Activated naive CD8-positive, alpha-beta T cell treated with anti-CD3 and anti-CD28 coated beads, Interleukin-2, amount 50 U/mL, for 24 hours (primary cell): ENCODE data around the gene CKAP4.

Experiments used
- ATAC-seq: fragments of 150-1000 bp; cut with Tn5 transposase; one replicate; pipeline ENCODE4 v1.10.0; 2021
- DNase-seq: peaks from one replicate; pipeline ENCODE4 v3.0.0; 2021
- H3K27ac Mint-ChIP-seq: one replicate; pipeline ENCODE4 v1.8.0; 2021; ENCODE audit warnings: mild to moderate bottlenecking, mixed read lengths
- H3K27me3 Mint-ChIP-seq: one replicate; pipeline ENCODE4 v1.8.0; 2021; ENCODE audit warnings: mixed read lengths
- H3K36me3 Mint-ChIP-seq: one replicate; pipeline ENCODE4 v1.8.0; 2021; ENCODE audit warnings: low read depth, mixed read lengths
- H3K4me1 Mint-ChIP-seq: one replicate; pipeline ENCODE4 v1.8.0; 2021; ENCODE audit warnings: mixed read lengths
- H3K4me3 Mint-ChIP-seq: one replicate; pipeline ENCODE4 v1.8.0; 2021; ENCODE audit warnings: mild to moderate bottlenecking, moderate library complexity, mixed read lengths
- H3K9me3 Mint-ChIP-seq: one replicate; pipeline ENCODE4 v1.8.0; 2021; ENCODE audit warnings: mixed read lengths

Gene CKAP4

GRCh38 chr12:106214571-106214970, 33.2 kb downstream of the CKAP4 start:
- Mint-ChIP-seq H3K27ac (no peak overlapping the region), H3K4me1 (no peaks in the 10 kb centered on the region), H3K4me3 (no peak overlapping the region), H3K9me3 (peaks cover 15% of the 10 kb centered on the region), H3K27me3 (peaks cover 34% of the 10 kb centered on the region), H3K36me3 (peaks cover 2% of the 10 kb centered on the region)
- ATAC-seq (no peak), DNase-seq (no peak)

GRCh38 chr12:106213662-106214061, 34.2 kb downstream of the CKAP4 start:
- Mint-ChIP-seq H3K27ac (no peak overlapping the region), H3K36me3 (no peaks in the 10 kb centered on the region), H3K4me1 (no peaks in the 10 kb centered on the region)

DNA sequence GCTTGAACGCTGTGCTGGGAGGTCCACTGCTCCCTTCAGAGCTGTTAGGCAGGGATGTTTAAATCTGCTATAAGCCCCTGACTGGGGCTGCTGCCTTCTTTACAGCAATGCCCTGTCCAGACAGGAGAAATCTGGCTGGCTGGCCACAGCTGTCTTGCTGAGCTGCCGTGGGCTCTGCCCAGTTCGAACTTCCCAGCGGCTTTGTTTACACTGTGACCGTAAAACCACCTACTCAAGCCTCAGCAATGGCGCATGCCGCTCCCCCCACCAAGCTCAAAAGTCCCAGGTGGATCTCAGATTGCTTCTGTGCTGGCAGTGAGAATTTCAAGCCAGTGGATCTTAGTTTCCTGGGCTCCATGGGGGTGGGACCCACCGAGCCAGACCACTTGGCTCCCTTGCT, 35.8 kb downstream of the CKAP4 start:
- Mint-ChIP-seq H3K4me1 (no peaks in the 10 kb centered on the region), H3K4me3 (no peak overlapping the region), H3K27ac (no peak overlapping the region), H3K36me3 (no peaks in the 10 kb centered on the region), H3K27me3 (peaks cover 39% of the 10 kb centered on the region), H3K9me3 (peaks cover 4% of the 10 kb centered on the region)
- DNase-seq (no peak), ATAC-seq (no peak)

More at GRCh38 chr12:106213662-106214061, 34.2 kb downstream of the CKAP4 start:
- ATAC-seq: no peak
- Mint-ChIP-seq H3K9me3 (peaks cover 10% of the 10 kb centered on the region), H3K27me3 (peaks cover 34% of the 10 kb centered on the region), H3K4me3 (no peak overlapping the region)
- DNase-seq: no peak

DNA sequence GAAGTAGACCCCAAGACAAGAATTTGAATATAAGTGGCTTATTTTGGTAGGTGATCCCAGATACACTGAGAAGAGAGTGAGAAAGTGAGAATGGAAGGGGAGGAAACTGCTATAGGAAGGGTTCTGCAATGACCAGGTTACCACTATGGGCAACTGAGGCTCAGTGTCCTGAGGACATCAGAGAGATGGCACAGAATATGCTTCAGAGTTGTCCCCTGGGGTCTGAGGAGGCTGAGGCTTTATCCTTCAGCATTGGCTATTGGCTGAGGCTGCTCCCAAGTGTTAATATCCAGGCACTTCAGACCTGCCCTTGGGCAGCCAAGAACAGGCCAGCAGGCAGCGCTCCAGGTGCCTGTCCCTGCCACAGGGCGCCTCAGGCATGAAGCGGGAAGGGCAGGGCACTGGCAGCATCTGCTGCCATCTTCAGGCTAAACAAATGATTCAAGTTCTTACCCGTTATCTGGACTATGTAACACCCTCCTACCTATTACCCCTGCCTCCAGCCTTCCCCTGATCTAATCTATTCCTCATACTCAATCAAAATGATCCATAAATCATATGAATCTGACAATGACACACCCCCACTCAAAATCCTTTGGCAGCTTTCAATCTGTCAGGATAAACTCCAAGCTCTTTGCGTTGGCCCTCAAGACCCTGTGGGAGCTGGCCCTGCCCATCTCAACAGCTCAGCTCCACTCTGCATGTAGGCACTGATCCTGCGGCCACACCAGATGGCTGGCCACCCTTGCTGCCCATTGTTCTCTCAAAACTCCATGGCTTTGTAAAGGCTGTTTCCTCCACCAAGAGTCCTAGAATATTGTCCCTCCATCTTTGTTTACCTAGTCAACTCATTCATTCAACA, 42.4 kb downstream of the CKAP4 start:
- DNase-seq (no peak), ATAC-seq (no peak)
- Mint-ChIP-seq H3K4me3 (no peak overlapping the region), H3K27me3 (peaks cover 21% of the 10 kb centered on the region), H3K27ac (no peak overlapping the region), H3K9me3 (peaks cover 11% of the 10 kb centered on the region), H3K36me3 (no peaks in the 10 kb centered on the region), H3K4me1 (no peaks in the 10 kb centered on the region)

- peaks cover 11% of the 10 kb centered on the region for H3K9me3 Mint-ChIP-seq
- H3K36me3 Mint-ChIP-seq: no peaks in the 10 kb centered on the region
- no peak for DNase-seq
- H3K27ac Mint-ChIP-seq: no peak overlapping the region
- H3K4me1 Mint-ChIP-seq: no peaks in the 10 kb centered on the region
- H3K27me3 Mint-ChIP-seq: peaks cover 14% of the 10 kb centered on the region
- H3K4me3 Mint-ChIP-seq: no peak overlapping the region
- no peak for ATAC-seq
Observed at GRCh38 chr12:106204312-106204711, 43.5 kb downstream of the CKAP4 start.

DNA sequence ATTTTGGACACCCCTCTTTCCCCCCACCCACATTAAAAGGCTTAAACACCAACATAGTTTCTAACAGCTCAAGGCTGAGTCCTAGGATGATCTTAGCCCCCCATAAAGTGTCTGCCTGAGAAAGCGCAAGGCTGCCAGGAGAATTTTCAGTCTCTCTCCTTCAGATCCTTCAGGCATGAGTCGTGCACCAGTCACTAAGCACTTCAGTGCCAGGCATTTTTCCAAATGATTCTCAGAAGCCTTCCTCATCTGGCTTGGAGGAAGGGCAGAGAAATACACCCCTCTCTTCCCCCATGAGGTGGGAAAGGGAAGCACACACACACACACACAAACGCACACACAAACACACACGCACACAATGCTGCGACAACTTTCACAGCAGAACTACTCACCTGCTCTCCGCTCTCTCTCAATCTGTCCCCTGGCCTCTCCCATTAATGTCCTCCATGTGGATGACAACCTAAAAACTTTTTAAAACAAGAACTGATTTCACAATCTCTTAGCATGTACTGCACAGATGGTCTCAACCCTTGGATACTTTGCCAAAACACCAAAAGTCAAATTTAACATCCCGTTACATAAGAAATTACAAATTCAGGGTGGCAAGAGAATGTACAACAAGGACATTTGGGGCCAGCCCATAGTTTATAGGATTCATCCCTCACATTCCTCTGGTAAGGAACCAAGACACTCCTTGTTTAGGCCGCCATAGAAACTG, 49.8 kb downstream of the CKAP4 start:
- Mint-ChIP-seq H3K27me3 (peaks cover 24% of the 10 kb centered on the region), H3K36me3 (no peaks in the 10 kb centered on the region), H3K27ac (no peak overlapping the region), H3K9me3 (no peaks in the 10 kb centered on the region), H3K4me1 (no peaks in the 10 kb centered on the region), H3K4me3 (no peak overlapping the region)
- DNase-seq: no peak
- ATAC-seq: no peak

DNA sequence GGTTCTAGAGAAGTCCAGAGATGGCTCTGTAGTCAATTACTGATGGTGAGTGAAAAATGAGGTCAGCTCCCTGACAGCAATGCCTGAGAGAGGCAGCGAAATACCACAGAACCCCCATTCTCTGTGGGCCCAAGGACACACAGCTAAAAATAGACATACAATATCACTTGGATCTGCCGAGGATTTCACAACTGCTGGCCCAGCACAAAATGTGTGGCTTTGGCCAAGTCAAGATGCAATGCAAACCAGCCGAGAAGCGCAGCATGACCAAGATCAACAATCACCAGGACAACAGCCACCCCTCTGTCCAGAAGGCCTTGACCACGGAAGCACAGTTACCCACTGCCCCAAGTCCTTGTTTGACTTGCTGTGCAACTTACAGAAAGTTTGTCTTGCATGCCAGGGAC, 52.2 kb downstream of the CKAP4 start:
- DNase-seq (no peak), ATAC-seq (no peak)
- no peaks in the 10 kb centered on the region for H3K36me3 Mint-ChIP-seq
- H3K27me3 Mint-ChIP-seq: peaks cover 24% of the 10 kb centered on the region
- H3K4me3 Mint-ChIP-seq: no peak overlapping the region
- H3K27ac Mint-ChIP-seq: no peak overlapping the region
- H3K4me1 Mint-ChIP-seq: no peaks in the 10 kb centered on the region
- H3K9me3 Mint-ChIP-seq: no peaks in the 10 kb centered on the region

- H3K27ac Mint-ChIP-seq: no peak overlapping the region
- H3K27me3 Mint-ChIP-seq: peaks cover 21% of the 10 kb centered on the region
- H3K36me3 Mint-ChIP-seq: no peaks in the 10 kb centered on the region
- H3K4me1 Mint-ChIP-seq: no peaks in the 10 kb centered on the region
- ATAC-seq: no peak
- H3K4me3 Mint-ChIP-seq: no peak overlapping the region
- H3K9me3 Mint-ChIP-seq: no peaks in the 10 kb centered on the region
- DNase-seq: no peak
Observed at GRCh38 chr12:106194351-106194750, 53.5 kb downstream of the CKAP4 start.

GRCh38 chr12:106193394-106194215, 54.2 kb downstream of the CKAP4 start:
- Mint-ChIP-seq H3K9me3 (no peaks in the 10 kb centered on the region), H3K4me3 (no peak overlapping the region), H3K36me3 (no peaks in the 10 kb centered on the region), H3K4me1 (no peaks in the 10 kb centered on the region), H3K27ac (no peak overlapping the region), H3K27me3 (peaks cover 15% of the 10 kb centered on the region)
- DNase-seq: no peak
- no peak for ATAC-seq

DNA sequence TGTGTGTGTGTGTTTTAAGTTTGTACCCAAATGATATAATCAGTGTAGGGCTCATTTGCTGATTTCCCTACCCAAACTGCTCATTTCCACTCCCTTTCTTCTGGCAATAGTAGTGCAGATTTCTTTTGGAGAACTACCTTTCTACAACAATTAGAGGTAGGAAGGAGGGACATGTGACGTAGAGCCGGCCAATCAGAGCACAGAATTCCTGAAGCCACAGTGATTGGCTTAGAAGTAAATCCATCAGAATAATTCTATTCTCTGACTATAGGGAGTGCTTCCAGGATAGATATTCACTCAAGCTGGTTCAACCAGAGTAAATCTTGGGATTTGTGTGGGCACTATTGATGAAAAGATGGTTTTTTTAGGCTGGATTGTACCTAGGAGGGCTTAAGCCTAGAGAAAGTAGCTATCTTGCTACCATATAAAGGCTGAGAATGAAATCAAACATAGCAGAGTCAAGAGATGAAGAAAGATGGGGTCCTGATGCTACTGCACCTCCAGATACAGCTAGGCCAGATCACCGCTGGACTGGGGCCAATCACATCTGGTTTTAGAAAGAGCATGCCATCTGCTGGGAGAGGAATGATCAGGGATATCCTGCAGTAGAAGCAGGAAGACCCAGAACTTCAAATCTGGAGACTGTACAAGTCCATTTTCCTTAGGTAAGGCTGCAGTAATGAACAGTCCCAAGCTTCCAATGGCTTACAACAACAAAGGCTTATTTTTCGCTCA, 55.0 kb downstream of the CKAP4 start:
- H3K4me3 Mint-ChIP-seq: no peak overlapping the region
- peaks cover 10% of the 10 kb centered on the region for H3K27me3 Mint-ChIP-seq
- no peak for ATAC-seq
- DNase-seq: no peak
- no peaks in the 10 kb centered on the region for H3K9me3 Mint-ChIP-seq
- no peaks in the 10 kb centered on the region for H3K36me3 Mint-ChIP-seq
- no peak overlapping the region for H3K27ac Mint-ChIP-seq
- no peaks in the 10 kb centered on the region for H3K4me1 Mint-ChIP-seq

GRCh38 chr12:106190581-106190980, 57.2 kb downstream of the CKAP4 start:
- H3K9me3 Mint-ChIP-seq: no peaks in the 10 kb centered on the region
- H3K27me3 Mint-ChIP-seq: peaks cover 8% of the 10 kb centered on the region
- ATAC-seq (no peak), DNase-seq (no peak)
- no peaks in the 10 kb centered on the region for H3K4me1 Mint-ChIP-seq
- no peak overlapping the region for H3K4me3 Mint-ChIP-seq
- no peaks in the 10 kb centered on the region for H3K36me3 Mint-ChIP-seq
- H3K27ac Mint-ChIP-seq: no peak overlapping the region

- ATAC-seq (no peak), DNase-seq (no peak)
- no peaks in the 10 kb centered on the region for H3K4me1 Mint-ChIP-seq
- peaks cover 4% of the 10 kb centered on the region for H3K27me3 Mint-ChIP-seq
- no peak overlapping the region for H3K27ac Mint-ChIP-seq
- no peaks in the 10 kb centered on the region for H3K36me3 Mint-ChIP-seq
- H3K9me3 Mint-ChIP-seq: no peaks in the 10 kb centered on the region
- H3K4me3 Mint-ChIP-seq: no peak overlapping the region
Observed at GRCh38 chr12:106189341-106189740, 58.5 kb downstream of the CKAP4 start.

DNA sequence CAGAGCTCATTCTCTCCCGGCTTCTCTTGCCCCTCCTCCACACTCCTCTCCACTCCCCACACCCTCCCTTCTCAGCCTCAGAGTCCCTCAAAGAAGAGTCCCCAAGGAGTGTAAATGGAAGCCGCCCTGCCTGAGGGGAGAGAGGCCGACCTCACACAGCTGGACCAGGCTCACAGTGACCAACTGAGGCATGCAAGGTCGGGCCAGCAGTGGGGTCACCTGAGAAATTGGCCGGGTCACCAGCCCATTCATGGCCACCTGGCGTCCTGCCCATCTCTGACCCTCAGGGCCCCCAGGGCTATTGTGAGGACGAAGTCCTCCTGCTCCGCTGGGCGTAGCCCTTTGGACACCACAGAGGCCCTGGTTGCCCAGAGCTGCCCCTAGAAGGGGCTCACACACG, 59.6 kb downstream of the CKAP4 start:
- Mint-ChIP-seq H3K4me1 (no peaks in the 10 kb centered on the region), H3K4me3 (no peak overlapping the region), H3K27me3 (peaks cover 4% of the 10 kb centered on the region), H3K27ac (no peak overlapping the region), H3K9me3 (no peaks in the 10 kb centered on the region), H3K36me3 (no peaks in the 10 kb centered on the region)
- DNase-seq (no peak), ATAC-seq (no peak)
